ENCODE measurements around the gene MAP1B. TPM values are rescaled to one million over a fixed set of nuclear protein-coding genes. Genes with fewer than 3 reads are reported as not detected.

Gene MAP1B
- total and polyA plus RNA-seq, 12 donors, result 13.1 to 154 (median 90.0) TPM

GRCh38 chr5:72157625-72157962, 50.3 kb downstream of the MAP1B start:
- H3K9me3 ChIP-seq, result no peaks in the 10 kb centered on the region
- no peaks in the 10 kb centered on the region for H3K36me3 ChIP-seq
- H3K4me1 ChIP-seq, result peaks cover 3 to 68% (median 40%) of the 10 kb centered on the region in 9 donors
- TF ChIP-seq CTCF (IDR thresholded peaks at IDR 0.05), result no peak
- H3K4me3 ChIP-seq, result no peak overlapping the region
- H3K27ac ChIP-seq, result peak overlapping the region in 3 of 10 donors; percentile 9 to 20 (median 10)
- H3K27me3 ChIP-seq, result no peaks in the 10 kb centered on the region
- 80 to 82% methylated on average over 3 of the region's 3 CpGs for WGBS, 2 donors
- ATAC-seq (no peak), DNase-seq (no peak)
- intact Hi-C loops (cut with DNase I), result no loop called here

GRCh38 chr5:72159501-72159911, 52.2 kb downstream of the MAP1B start:
- Histone ChIP-seq H3K27me3 (no peaks in the 10 kb centered on the region), H3K9me3 (no peaks in the 10 kb centered on the region), H3K4me3 (no peak overlapping the region), H3K36me3 (no peaks in the 10 kb centered on the region), H3K4me1 (peaks cover 1 to 58% (median 32%) of the 10 kb centered on the region in 9 donors), H3K27ac (no peak overlapping the region)
- intact Hi-C loops (cut with DNase I), result no loop called here
- TF ChIP-seq CTCF (IDR thresholded peaks at IDR 0.05), result no peak
- no peak for DNase-seq
- WGBS, 2 donors, result 88 to 93% methylated on average over 3 of the region's 3 CpGs
- ATAC-seq, result no peak

GRCh38 chr5:72160329-72160728, 53.1 kb downstream of the MAP1B start:
- H3K27ac ChIP-seq, result peak overlapping the region in 1 of 10 donors; percentile 0
- H3K4me1 ChIP-seq, result peaks cover 3 to 58% (median 26%) of the 10 kb centered on the region in 9 donors
- DNase-seq, result no peak
- H3K4me3 ChIP-seq, result no peak overlapping the region
- H3K36me3 ChIP-seq, result no peaks in the 10 kb centered on the region
- H3K9me3 ChIP-seq, result no peaks in the 10 kb centered on the region
- peak in 1 of 8 donors; percentile 29 for ATAC-seq
- no peak for TF ChIP-seq CTCF (IDR thresholded peaks at IDR 0.05)
- 81 to 90% methylated on average over 1 of the region's 1 CpG for WGBS, 2 donors
- no peaks in the 10 kb centered on the region for H3K27me3 ChIP-seq
- intact Hi-C loops (cut with DNase I), result no loop called here

- peaks cover 3 to 59% (median 27%) of the 10 kb centered on the region in 9 donors for H3K4me1 ChIP-seq
- no peak for TF ChIP-seq CTCF (IDR thresholded peaks at IDR 0.05)
- H3K4me3 ChIP-seq, result no peak overlapping the region
- H3K27ac ChIP-seq, result peak overlapping the region in 1 of 10 donors; percentile 0
- no peaks in the 10 kb centered on the region for H3K9me3 ChIP-seq
- no peaks in the 10 kb centered on the region for H3K36me3 ChIP-seq
- ATAC-seq (peak in 1 of 8 donors; percentile 24), DNase-seq (no peak)
- intact Hi-C loops (cut with DNase I), result no loop called here
- H3K27me3 ChIP-seq, result no peaks in the 10 kb centered on the region
Measured at GRCh38 chr5:72160959-72161358, 53.7 kb downstream of the MAP1B start.
